H1 (cell line): ENCODE data around the gene TMEM273. TPM values are rescaled to one million over a fixed set of nuclear protein-coding genes. Genes with fewer than 3 reads are reported as not detected.

ENCODE experiments used
- CTBP2 ChIP-seq: IDR thresholded peaks from 2 replicates; pipeline ENCODE4 v1.7.0; 2011; ENCODE audit warnings: borderline replicate concordance, mild to moderate bottlenecking, moderate library complexity, mixed read lengths, low read length; ENCODE audit not compliant: insufficient read depth, insufficient read length
- EZH2 ChIP-seq: fragments of 200-600 bp; sonication (generic); IDR thresholded peaks from 2 replicates; pipeline ENCODE4 v1.7.1; 2012; ENCODE audit warnings: low read depth, mild to moderate bottlenecking, moderate library complexity, low read length, inconsistent platforms; ENCODE audit not compliant: severe bottlenecking
- polyA plus RNA-seq, 7 experiments: library from polyadenylated mRNA; depleted of rRNA in 3 of 7; stranded (reverse) in 5 of 7; unstranded in 2 of 7; fragments of >200 nt in 5 of 7; fragments of 200-250 nt in 2 of 7; gene quantifications; 1 replicate in 5 of 7; 2 replicates in 1 of 7; 4 replicates in 1 of 7; pipeline versions ENCODE4 v1.2.1 to v1.2.3, GENCODE V29; 2011 to 2013; ENCODE audit warnings: missing spikeins in 2 of 7, mixed read lengths in 2 of 7
- total RNA-seq: library from RNA; stranded (reverse); fragmentation: NEBNext Ultra II Directional; extraction: Animal tissue kit (Norgen Biotek cat#: 25700); gene quantifications from 2 replicates; pipeline ENCODE4 v1.2.1, GENCODE V29; 2021

TMEM273 gene
- total and polyA plus RNA-seq, 2 of the 8 experiments (the other 6 are each of a cell fraction or from before 2014, with no cell fraction given): not detected

- no peak for TF ChIP-seq CTBP2
- no peak for TF ChIP-seq EZH2
Observed at GRCh38 chr10:49158915-49159314, 29.3 kb downstream of the TMEM273 start (continued).
